Measurements from ENCODE around the gene NIPAL3.
A peak's percentile ranks its signal among the peaks of the same experiment; 100 is the strongest.

The NIPAL3 gene

DNA sequence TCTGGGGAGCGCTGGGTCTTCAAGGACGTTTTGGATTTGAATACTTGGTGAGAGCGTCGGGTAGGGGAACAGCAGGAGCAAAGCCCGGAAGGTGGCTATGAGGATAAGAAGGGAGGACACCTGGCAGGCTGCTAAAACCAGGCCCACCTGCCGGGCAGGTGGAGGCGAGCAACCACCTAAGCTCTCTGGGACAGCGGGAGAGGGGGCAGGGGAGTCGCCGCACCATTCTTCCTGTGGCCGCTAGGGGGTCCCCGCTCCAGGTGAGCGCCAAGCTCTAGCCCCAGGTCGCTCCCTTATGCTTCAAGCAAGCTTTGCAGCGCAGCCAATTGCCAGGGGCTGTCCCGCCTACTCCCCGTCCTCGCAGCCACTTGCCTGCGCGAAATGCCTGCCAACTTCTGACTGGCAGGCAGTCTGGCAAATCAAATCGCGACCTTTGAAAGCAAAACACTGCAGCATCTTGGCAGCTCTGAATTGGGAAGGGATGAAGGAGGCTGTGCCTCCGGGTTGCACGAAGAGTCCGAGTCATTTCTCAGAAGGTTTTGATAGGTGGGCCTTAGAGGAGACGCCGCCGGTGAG lies at the start of gene NIPAL3:
NIPAL3 (plus strand) TSS at position 469 of the 576 bp plus-strand sequence. CDS start 3,746 bp downstream, outside the sequence.
- DNase-seq, result peak; percentile 99

DNA sequence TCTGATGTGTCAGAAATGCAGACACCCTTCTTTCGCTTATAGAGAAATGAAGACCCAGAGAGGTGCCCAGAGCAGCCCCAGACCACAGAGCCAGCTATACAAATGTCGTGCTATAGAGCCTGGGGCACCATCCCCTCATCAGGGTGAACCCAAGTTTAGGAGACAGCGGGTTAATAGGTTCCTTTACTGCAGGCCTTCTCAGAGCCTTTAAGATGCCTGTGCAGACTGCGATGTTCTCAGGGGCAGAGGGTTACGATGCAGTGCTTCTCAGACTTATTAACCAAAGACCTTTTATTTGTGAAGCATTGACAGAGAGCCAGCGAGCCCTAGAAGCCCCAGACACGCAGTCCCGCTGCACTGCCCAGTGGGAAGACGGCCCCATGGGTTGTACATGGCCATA lies 48.9 kb upstream of the NIPAL3 start:
- DNase-seq, result no peak

DNA sequence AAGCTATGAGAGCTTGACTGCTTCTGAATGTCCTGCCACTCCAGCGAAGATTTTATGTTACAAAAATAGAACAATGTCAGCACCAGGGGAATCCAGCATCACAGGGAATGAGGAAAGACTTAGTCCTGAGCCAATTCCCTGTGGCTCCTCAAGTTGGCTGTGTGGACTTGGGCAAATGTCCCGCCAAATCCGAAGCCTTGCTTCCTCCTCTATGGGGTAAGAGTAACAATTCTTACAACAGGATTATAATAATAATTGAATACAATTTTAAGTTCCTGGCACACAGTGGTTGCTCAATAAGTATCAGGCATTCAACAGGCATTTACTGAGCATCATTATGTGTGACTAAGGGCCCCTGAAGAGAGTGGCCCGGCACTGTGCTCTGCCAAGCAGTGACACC lies 46.4 kb upstream of the NIPAL3 start:
- no peak for DNase-seq

DNA sequence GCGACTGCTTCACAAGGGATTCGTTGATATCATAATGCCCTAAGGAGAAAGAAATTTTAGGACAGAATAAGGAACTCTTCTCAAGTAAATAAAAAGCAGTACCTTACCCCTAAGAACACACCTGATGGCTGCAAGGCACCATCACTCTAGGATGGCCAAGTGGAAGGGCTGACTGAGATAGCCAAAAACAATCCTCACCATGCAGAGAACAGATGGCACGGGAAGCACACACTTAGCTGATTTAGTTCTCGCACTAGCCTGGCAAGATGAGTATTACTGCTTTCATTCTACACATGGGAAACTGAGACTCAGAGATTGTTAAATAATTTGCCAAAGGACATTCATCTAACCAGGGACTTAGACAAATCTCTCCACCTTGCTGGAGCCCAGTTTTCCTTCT lies 45.8 kb upstream of the NIPAL3 start:
- no peak for DNase-seq

DNA sequence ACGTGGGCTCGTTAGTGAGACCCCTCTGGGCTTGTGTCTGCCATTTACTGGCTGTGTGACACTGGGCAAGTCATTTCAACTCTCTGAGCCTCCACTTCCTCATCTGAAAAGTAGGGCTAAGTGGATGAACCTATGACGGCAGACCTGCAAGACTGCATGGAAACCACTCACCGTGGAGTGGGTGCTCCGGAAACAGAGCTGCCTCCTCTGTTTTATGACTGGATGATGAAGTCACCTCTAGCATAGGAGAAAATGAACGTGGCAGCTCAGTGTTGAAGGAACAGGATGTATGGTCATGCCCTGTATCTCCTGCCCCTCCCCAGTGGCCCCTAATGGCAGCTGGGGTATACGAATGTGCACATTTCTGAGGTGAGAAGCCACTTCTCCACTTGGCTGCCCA lies 42.6 kb upstream of the NIPAL3 start:
- DNase-seq, result no peak

DNA sequence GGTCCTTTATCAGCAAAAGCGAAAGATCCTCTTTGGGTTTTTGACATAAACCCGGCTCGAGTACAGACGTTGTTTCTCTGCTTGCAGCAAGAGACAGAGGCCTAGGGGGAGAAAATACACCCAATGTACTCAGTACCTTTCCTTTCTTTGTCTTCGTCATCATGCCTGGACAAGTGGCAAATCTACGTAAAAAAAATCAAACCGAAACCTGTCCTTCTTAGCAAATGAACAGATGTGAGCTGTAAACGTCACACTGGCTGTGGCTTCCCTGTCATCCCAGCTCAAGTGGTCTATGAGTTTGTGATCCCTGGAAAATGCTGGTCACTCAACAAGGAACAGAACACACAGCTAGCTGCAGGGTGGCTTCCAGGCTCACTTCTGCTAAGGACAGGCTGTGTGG lies 41.9 kb upstream of the NIPAL3 start:
- no peak for DNase-seq

DNA sequence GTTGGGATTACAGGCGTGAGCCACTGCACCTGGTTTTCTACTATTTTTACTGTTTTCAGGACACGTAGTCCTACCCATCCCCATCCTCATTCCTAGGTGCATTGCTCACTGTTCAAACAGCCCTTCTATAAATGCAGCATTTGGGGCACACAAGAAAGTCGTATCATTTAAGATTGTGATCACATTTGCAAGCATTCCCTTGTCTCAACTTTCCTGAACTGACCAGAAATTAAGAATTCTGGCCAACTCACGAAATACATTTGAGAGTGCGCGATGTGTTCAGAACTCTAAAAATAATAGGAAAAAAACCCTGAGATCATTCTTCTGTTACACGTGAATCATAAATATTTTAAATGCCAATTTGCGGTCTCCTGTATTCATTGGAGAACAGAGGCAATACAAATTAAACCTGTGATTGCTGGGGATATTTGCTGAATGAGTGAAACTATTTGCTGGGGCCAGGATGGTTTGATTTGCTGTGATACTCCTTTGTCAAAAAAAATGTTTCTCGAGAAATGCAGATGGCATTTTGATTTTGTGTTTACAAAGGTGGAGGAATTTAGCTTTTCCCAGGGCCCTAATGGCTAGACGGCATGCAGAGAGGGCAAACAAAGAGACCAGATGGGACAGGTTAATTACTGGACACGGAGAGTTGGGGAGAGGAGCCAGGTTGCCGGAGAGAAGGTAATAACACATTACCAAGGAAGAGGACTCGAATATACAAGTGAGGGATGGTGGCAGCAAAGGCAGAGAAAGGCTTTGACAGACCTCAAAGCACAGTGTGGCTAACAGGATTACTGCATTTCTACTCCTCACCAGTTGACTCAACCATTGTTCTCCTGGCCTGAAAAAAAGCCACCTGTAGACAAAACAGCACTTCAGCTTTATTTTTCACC lies 40.5 kb upstream of the NIPAL3 start:
- no peak for DNase-seq

DNA sequence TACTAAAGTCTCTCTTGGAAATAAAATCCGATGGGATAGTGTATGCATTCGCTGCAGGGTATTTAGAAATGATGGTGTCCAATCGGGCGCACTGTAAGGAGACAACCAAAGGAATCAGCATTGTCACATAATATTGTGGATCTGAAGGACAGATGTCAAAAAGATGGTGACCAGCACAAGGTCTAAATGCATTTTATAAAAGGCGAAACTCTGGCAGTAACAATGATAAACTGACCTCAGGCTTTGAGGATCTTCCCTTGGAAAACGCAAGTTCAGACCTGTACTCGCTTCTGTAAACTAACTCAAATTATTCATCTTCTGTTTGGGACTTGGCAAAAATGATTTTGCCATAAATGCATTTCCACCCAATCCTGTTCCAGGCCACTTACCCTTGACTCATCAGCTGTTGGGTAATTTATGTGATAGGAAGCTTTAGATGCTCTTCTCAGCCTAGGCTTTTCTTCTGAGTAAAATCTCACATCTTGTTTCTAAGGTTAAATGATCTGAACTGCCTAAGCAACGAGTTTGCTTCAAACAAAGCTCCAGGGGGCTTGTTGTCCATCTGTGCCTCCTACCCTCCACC lies 35.8 kb upstream of the NIPAL3 start:
- no peak for DNase-seq

DNA sequence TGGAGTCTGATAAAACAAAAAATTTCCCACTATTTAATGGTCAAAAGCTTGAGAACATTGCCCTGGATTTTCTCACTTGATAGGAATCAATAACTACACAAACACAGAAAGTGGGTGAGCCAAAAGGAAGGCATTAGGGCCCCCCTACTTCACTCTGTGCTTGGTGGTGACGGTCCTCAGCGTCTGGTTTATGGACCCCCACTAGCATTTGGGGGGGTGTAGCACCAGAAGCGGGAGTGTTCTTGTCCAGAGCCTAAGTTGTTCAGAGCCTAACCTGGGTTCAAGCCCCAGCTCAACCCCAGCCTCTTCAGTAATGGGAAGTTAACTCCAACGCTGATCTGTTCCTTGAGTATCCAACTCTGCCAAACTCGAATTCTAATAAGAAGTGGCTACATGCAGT lies 35.1 kb upstream of the NIPAL3 start:
- no peak for DNase-seq

DNA sequence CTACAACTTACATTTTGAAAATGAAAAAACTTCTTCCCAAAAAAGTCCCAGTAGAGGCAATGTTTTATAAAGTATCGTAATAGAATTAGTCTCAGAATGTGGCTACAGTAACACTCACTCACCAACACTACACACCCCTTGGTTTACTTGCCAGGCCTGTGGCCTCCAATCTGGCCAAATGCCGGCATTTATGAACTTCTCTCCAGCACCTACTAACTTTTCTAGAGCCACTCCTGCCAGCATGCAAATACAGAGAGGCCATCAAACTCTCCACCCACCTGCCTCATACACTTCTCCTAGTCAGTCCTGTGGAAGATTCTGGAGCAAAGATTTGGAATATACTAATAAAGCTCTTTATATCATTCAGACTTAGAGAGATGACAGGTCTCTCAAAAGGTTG lies 34.3 kb upstream of the NIPAL3 start:
- no peak for DNase-seq

DNA sequence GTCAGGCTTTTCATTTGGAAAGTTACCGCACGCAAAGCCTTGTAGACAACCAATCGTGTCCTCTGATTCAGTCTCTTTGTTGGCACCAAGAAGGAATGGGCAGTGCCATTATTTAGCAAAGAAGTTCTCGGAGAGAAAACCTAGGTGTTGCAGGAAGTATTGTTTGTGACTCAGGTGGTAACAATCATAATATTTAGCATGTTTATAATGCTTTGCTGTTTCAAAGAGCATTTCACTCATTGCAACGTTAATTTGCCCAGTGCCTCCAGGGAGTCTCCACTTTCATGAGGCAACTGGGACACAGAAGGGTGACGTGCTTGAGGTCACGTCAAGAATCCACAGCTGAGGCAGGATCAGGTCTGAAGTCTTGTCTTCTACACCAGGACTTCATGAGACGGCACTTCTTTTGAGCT lies 33.4 kb upstream of the NIPAL3 start:
- DNase-seq, result no peak

DNA sequence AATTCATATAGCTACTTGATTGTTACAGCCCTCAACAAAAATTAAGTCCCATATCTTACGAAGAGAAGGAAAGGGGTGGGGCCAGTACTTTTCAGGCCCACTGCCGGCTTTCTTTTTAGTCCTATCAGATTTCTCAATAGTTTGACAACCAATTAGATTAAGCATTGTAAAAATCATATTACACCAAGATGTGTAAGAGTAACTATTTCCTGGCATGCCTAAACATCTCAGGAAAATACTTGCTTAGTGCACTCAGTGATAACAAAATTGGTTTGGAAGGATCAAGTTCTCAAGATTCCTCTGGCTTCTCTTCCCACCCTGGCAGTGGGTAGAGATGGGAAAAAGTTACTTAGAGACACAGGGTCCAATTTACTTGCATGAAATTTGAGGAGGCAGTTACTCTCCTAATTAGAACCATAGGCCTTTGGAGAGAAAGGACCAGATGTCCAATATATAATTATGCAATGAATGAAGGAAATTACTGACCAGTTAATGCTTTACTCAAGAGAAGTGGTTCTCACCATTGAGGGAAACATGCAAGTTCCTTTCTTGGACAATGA lies 32.1 kb upstream of the NIPAL3 start:
- DNase-seq, result no peak

DNA sequence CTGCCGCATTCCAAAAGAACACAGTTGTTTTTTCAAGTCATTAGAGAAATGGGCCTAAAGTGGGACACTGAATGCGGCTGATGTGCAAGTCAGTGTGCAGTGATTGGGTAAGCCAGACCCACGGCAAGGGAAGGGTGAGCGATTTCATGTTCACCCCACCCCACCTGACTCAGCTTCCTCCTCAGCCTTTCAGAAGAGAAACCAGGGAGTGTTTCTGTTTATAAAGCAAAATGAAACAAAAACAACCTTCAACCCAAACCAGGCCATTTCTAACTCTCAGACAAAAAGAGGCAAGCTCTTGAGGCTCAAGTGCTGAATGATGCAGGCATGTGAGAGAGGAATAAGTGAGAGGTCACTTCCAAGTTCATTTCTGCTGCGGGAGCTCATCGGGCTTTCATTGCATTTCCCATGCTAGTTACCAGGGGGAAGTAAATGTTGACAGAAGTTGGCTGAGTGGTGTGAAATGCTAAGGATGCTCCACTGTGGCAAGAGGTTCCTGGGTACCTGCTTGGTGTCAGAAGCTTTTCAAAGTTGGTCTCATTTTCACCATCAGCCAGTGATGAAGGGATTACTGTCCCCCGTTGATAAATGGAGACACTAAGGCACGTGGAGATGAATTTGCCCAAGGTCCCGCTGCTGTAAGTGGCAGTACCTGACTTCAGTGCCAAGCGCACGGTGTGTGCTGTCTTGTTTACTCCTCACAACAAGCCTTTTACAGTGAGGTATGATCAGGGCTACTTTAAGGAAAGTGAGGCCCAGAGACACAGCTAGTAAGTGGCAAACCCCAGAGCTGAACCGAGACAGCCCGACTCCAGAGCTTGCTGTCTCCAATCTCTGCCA lies 31.1 kb upstream of the NIPAL3 start:
- DNase-seq, result no peak

DNA sequence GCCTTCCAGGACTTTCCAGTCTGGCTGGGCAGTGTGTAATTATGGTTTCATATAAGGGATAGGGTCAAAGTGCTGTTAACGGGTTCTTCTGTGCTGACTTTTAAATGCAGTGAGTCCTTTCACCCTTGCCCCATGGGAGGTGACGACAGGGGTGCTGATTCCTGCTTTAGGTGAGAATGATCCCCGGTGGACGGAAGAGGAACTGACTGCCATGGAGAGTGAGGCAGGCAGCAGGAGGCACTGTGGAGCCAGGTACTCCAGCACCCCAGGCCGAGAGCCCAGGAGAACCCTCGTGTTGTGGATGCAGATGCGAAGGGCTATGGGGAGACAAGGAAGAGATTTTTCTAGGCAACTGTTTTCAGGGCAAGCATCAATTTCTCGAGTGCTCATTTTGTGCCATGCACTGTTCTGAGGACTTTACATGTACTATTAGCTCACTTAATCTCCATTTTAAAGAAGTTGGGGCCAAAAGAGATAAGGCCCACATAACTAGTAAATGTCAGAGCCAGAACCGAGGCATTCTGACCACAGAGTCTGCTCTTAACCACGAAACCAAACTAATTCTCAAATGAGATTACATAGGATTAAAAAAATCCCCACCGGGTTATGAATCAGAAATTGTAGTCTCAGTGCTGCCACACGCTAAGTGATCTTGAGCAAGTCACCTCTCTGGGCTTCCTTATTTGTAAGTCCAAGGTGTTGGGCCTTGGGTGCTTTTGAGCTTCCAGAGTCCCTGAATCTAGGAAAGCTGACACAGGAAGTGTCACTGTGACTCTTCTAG lies 30.3 kb upstream of the NIPAL3 start:
- DNase-seq, result no peak

DNA sequence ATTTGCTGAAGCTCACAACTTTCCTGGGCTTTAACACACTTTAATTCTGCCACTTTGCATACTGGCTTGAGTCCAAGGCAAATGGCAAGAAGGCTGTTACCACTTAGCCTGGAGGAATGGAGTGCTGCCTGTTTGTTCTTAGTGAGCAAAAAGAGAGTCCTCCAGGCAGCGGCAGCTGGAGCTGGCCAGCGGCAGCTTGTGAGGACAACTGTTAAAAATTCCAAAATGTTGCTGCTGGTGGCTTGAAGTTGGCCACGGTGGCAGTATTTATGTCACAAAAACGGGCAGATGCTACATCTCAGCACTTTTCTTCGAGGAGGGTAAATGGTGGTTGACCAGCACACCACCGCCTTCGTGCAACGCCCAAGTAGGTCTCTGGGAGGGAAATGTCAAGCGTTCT lies 29.4 kb upstream of the NIPAL3 start:
- DNase-seq, result no peak

DNA sequence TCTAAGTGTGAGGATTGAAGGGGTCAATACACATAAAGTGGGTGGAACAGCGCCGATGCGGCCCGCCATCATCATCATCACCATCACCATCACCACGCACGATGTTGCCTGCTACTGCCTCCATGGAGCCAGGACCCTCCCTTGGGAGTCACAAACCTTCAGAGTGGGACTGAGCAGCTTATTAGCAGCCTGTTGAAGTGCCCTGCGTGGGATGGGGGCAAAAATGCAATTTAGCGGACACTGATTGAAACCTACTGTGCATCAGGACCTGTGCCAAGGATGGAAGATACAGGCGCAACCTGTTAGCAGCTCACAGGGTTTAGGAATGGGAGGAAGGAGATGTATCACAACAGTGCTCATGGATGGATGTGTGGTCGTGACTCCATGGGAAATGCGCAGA lies 28.7 kb upstream of the NIPAL3 start:
- DNase-seq, result no peak

DNA sequence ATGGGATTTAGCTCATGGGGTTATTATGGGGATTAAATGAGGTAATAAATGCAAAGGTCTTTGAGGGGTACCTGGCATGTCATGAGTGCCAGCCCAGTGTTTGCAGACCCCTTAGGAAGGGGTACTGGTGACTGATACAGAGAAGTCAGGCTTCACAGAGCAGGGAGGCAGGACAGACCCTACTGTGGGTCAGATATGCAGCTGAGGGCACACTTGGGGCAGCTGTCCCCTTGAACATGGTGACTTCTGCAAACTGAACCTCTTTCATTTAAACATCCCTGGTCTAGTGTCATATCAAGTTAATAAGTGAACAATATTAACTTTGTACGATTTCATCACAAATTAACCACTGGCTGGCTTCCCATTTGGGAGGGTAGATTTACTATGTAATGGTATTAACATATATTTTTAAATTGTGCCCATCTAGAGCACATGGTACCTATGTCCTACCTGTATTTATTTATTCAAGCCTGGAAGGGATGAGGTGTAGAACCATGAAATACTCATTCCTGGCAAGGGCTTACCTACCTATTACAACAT lies 27.9 kb upstream of the NIPAL3 start:
- DNase-seq, result no peak

DNA sequence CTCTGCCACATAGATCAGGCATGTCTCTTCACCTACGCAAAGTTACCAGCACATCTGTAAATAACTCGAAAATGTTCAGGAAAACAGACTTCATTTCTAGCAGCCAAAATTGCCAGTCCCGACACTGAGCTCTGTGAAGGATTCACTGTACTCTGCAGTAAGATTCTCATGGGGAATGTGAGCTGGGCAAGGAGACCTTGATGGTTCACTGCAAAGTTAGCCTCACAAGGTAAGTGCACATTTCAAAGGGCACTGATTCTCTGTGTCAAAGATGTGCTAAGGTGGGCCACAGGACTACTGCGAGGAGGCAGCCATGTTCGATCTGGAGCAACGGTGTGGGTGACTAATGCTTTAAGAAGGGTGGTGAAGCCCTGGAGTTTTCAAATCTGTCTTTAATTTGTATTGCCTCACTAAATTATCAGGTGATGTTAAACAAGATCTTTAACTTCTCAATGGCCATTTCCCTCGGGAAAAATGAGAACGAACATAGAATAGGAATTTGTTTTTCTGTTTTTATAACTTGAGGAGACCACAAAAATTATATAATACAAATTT lies 27.2 kb upstream of the NIPAL3 start:
- no peak for DNase-seq

DNA sequence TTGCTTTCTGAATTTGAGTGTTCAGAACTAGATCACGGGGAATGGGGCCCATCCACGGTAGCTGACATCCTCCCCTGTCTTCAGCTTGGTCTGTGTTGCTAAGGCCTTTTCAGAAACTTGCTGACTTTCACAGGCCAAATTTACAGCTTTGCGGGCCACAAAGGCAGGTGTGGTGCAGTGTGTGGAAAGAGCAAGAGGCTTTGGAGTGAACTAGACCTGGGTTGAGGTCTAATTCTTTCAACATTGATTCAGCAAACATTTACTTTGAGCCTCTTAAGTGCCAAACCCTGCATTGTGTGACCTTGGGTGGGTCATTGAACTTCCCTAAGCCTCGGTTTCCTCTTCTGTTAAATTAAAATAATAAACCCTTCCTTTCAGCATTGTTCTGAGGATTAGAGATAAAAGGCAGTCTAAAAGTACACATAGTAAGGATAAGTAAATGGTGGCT lies 26.3 kb upstream of the NIPAL3 start:
- DNase-seq, result no peak

DNA sequence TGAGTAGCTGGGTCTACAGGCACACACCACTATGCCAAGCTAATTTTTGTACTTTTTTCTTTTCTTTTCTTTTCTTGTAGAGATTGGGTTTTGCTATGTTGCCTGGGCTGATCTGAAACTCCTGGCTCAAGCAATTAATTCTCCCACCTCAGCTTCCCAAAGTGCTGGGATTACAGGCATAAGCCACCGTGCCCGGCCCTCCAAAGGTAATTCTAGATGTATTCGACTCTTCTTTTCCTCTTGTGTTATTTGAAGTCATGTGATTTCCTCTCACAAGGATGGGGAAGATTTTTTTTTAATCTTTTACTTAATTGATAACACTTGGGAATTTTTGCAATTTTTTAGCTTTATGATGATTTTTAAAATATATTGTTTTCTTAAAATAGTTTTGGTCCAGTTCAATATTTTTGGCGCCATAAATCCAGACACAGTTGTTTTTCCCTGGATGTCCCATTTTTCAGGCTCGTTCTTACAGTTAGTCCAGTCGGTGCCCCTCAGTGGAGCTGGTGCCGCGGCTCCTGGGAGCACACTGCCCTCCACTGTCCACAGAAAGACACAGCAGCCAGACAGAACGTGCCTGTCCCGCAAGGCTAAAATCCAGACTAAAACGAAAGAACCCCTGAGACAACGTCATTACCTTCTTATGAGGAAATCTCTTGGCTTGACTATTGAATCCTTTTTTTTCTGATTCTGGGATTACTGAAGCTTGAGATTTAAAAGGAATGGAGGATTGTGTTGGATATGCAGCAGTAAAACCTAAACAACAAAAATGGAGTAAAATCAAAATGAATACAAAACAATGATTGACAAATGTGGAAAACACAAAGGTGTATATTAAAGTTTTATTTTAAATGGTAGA lies 24.4 kb upstream of the NIPAL3 start:
- DNase-seq, result peak; percentile 41
